H1 (cell line): Measurements from ENCODE around the gene DDX41. TPM values are rescaled to one million over a fixed set of nuclear protein-coding genes. Genes with fewer than 3 reads are reported as not detected.

Experiments used
- CTCF ChIA-PET: fragments of 300-600 bp; sonication (Branson Sonifier 250); formaldehyde crosslinking; loops from one replicate; lab custom pipeline; 2021; ENCODE audit not compliant: partially characterized antibody; lab: Charles Lee
- POLR2A ChIA-PET: fragments of 300-600 bp; sonication (Branson Sonifier 250); formaldehyde crosslinking; loops from one replicate; lab custom pipeline; 2021; ENCODE audit warnings: inconsistent platforms; ENCODE audit not compliant: partially characterized antibody; lab: Charles Lee
- DNase-seq, 2 experiments: peaks; one replicate each; pipeline versions ENCODE4 v3.0.0 to v3.0.0-alpha.2; 2010 to 2022; ENCODE audit warnings: low spot score in 2 of 2, low read depth in 1 of 2, mixed read lengths in 1 of 2
- FAIRE-seq: peaks from 2 replicates; lab custom pipeline; 2011; peaks lifted over from hg19 to GRCh38; lab: Jason Lieb, UNC
- H2AFZ ChIP-seq: 2 replicates; pipeline ENCODE4 v1.8.1; 2012; ENCODE audit warnings: low read length, inconsistent platforms
- H2AK5ac ChIP-seq: 2 replicates; pipeline ENCODE4 v1.6.1; 2013; ENCODE audit warnings: low read depth, low read length
- H2BK120ac ChIP-seq: replicated peaks from 2 replicates; pipeline ENCODE3; 2013; ENCODE audit warnings: low read depth, low read length, inconsistent platforms
- H2BK12ac ChIP-seq: 2 replicates; pipeline ENCODE4 v1.6.1; 2013; ENCODE audit warnings: low read depth, low read length
- H2BK15ac ChIP-seq: 2 replicates; pipeline ENCODE4 v1.6.1; 2013; ENCODE audit warnings: low read length
- H2BK20ac ChIP-seq: 2 replicates; pipeline ENCODE4 v1.6.1; 2013; ENCODE audit warnings: low read length
- H2BK5ac ChIP-seq: 2 replicates; pipeline ENCODE4 v1.6.1; 2013; ENCODE audit warnings: low read depth, low read length
- H3K14ac ChIP-seq: 2 replicates; pipeline ENCODE4 v1.6.1; 2013; ENCODE audit warnings: inconsistent platforms; ENCODE audit not compliant: insufficient read length
- H3K18ac ChIP-seq: 2 replicates; pipeline ENCODE4 v1.6.1; 2013; ENCODE audit warnings: low read length; ENCODE audit errors: extremely low read depth
- H3K23ac ChIP-seq: 2 replicates; pipeline ENCODE4 v1.6.1; 2013; ENCODE audit warnings: inconsistent platforms; ENCODE audit not compliant: insufficient read length
- H3K23me2 ChIP-seq: 2 replicates; pipeline ENCODE4 v1.6.1; 2013; ENCODE audit warnings: low read depth, low read length
- H3K27ac ChIP-seq: 2 replicates; pipeline ENCODE4 v1.6.1; 2011; ENCODE audit warnings: low read depth, low read length, inconsistent platforms
- H3K27me3 ChIP-seq, 4 experiments: replicated peaks in 1 of 4; 1 replicate in 1 of 4; 2 replicates in 3 of 4; pipeline versions ENCODE4 v1.6.1 to v1.8.1; 2011 to 2013; ENCODE audit warnings: low read length in 3 of 4, mild to moderate bottlenecking in 3 of 4, inconsistent platforms in 2 of 4, mixed read lengths in 2 of 4, moderate library complexity in 1 of 4; ENCODE audit not compliant: control insufficient read depth in 3 of 4, insufficient read depth in 3 of 4; ENCODE audit errors: extremely low read depth in 1 of 4
- H3K36me3 ChIP-seq, 4 experiments: 2 replicates each; pipeline versions ENCODE4 v1.6.1 to v1.8.1; 2011 to 2013; ENCODE audit warnings: mild to moderate bottlenecking in 4 of 4, low read length in 3 of 4, moderate library complexity in 2 of 4, control low read depth in 1 of 4, inconsistent platforms in 1 of 4; ENCODE audit not compliant: insufficient read depth in 4 of 4, control insufficient read depth in 2 of 4
- H3K4ac ChIP-seq: replicated peaks from 2 replicates; pipeline ENCODE3; 2013; ENCODE audit warnings: low read length, low read depth, mixed read lengths, inconsistent platforms; ENCODE audit not compliant: insufficient read length
- H3K4me1 ChIP-seq, 4 experiments: replicated peaks in 1 of 4; 1 replicate in 1 of 4; 2 replicates in 3 of 4; pipeline versions ENCODE4 v1.6.1 to v1.8.1; 2011 to 2013; ENCODE audit warnings: low read length in 3 of 4, inconsistent platforms in 2 of 4, mixed read lengths in 1 of 4; ENCODE audit not compliant: insufficient read depth in 4 of 4, control insufficient read depth in 3 of 4
- H3K4me2 ChIP-seq, 2 experiments: 2 replicates each; pipeline versions ENCODE4 v1.6.1 to v1.8.1; 2011 to 2013; ENCODE audit warnings: low read depth in 2 of 2, low read length in 2 of 2, control low read depth in 1 of 2, inconsistent platforms in 1 of 2, mild to moderate bottlenecking in 1 of 2; ENCODE audit not compliant: insufficient read depth in 1 of 2
- H3K4me3 ChIP-seq, 4 experiments: fragments of 200-600, 300-600 bp in 1 of 4; sonication (generic), shearing (Covaris generic), sonication (Bioruptor Twin) in 1 of 4; 2 replicates each; pipeline versions ENCODE4 v1.5.1 to v1.8.1; 2011 to 2016; ENCODE audit warnings: low read length in 4 of 4, low read depth in 3 of 4, control low read depth in 2 of 4, inconsistent platforms in 2 of 4, mild to moderate bottlenecking in 2 of 4, mixed read lengths in 1 of 4, moderate library complexity in 1 of 4; ENCODE audit not compliant: insufficient read depth in 2 of 4; ENCODE audit errors: extremely low read depth in 1 of 4
- H3K56ac ChIP-seq: replicated peaks from 2 replicates; pipeline ENCODE3; 2013; ENCODE audit warnings: low read depth, mild to moderate bottlenecking, mixed read lengths, low read length, inconsistent platforms; ENCODE audit not compliant: insufficient read length
- H3K79me1 ChIP-seq: 2 replicates; pipeline ENCODE4 v1.6.1; 2013; ENCODE audit warnings: low read depth, low read length, control low read depth
- H3K79me2 ChIP-seq, 2 experiments: 2 replicates each; pipeline versions ENCODE4 v1.6.1 to v1.8.1; 2012 to 2013; ENCODE audit warnings: low read length in 2 of 2, mild to moderate bottlenecking in 2 of 2, inconsistent platforms in 1 of 2; ENCODE audit not compliant: insufficient read depth in 2 of 2, control insufficient read depth in 1 of 2
- H3K9ac ChIP-seq, 4 experiments: replicated peaks in 1 of 4; 1 replicate in 1 of 4; 2 replicates in 3 of 4; pipeline versions ENCODE4 v1.6.1 to v1.8.1; 2011 to 2013; ENCODE audit warnings: low read depth in 3 of 4, low read length in 3 of 4, control low read depth in 2 of 4, mild to moderate bottlenecking in 2 of 4, moderate library complexity in 2 of 4, inconsistent platforms in 1 of 4; ENCODE audit errors: extremely low read depth in 1 of 4
- H3K9me3 ChIP-seq, 2 experiments: 2 replicates each; pipeline versions ENCODE4 v1.6.1 to v1.8.1; 2012 to 2013; ENCODE audit warnings: mild to moderate bottlenecking in 2 of 2, moderate library complexity in 2 of 2, control low read depth in 1 of 2, inconsistent platforms in 1 of 2, low read depth in 1 of 2, low read length in 1 of 2, mixed read lengths in 1 of 2; ENCODE audit not compliant: insufficient read depth in 2 of 2
- H4K20me1 ChIP-seq, 2 experiments: replicated peaks in 1 of 2; 2 replicates each; pipeline versions ENCODE3 to v1.8.1; 2011 to 2013; ENCODE audit warnings: inconsistent platforms in 2 of 2, low read length in 2 of 2, mild to moderate bottlenecking in 1 of 2; ENCODE audit not compliant: insufficient read depth in 2 of 2, control insufficient read depth in 1 of 2
- H4K5ac ChIP-seq: 2 replicates; pipeline ENCODE4 v1.6.1; 2013; ENCODE audit warnings: low read length, low read depth, mixed read lengths, inconsistent platforms; ENCODE audit not compliant: insufficient read length
- H4K8ac ChIP-seq: 2 replicates; pipeline ENCODE4 v1.8.0; 2013; ENCODE audit warnings: mild to moderate bottlenecking, moderate library complexity, low read length, inconsistent platforms; ENCODE audit not compliant: insufficient read depth; ENCODE audit errors: extremely low read depth
- H4K91ac ChIP-seq: replicated peaks from 2 replicates; pipeline ENCODE3; 2013; ENCODE audit warnings: low read length, mixed read lengths, inconsistent platforms; ENCODE audit not compliant: insufficient read length
- KDM1A ChIP-seq: fragments of 200-600, 300-600 bp; sonication (generic); IDR thresholded peaks from 2 replicates; pipeline ENCODE4 v1.7.1; 2016; ENCODE audit warnings: mild to moderate bottlenecking, low read length, borderline replicate concordance
- NANOG ChIP-seq: IDR thresholded peaks from 2 replicates; pipeline ENCODE4 v1.6.1; 2011; ENCODE audit warnings: low read length, low read depth, mild to moderate bottlenecking, inconsistent platforms; ENCODE audit not compliant: insufficient read depth, poor library complexity, severe bottlenecking
- whole genome bisulfite sequencing, 2 experiments: shearing (Covaris generic) in 1 of 2; methylation state at CpG; one replicate each; pipeline versions ENCODE4 v1.1.6 to v1.1.7; 2013 to 2015; ENCODE audit warnings: low lambda C conversion rate in 2 of 2, mixed read lengths in 2 of 2, inconsistent platforms in 1 of 2, low coverage in 1 of 2, missing lambda C conversion rate in 1 of 2; ENCODE audit not compliant: insufficient replicate concordance in 2 of 2, insufficient coverage in 1 of 2, insufficient read length in 1 of 2; ENCODE audit errors: extremely low coverage in 1 of 2, missing lambda C conversion rate in 1 of 2; 5-methylcytosine and 5-hydroxymethylcytosine counted together
- polyA plus RNA-seq, 7 experiments: library from polyadenylated mRNA; depleted of rRNA in 3 of 7; stranded (reverse) in 5 of 7; unstranded in 2 of 7; fragments of >200 nt in 5 of 7; fragments of 200-250 nt in 2 of 7; gene quantifications; 1 replicate in 5 of 7; 2 replicates in 1 of 7; 4 replicates in 1 of 7; pipeline versions ENCODE4 v1.2.1 to v1.2.3, GENCODE V29; 2011 to 2013; ENCODE audit warnings: missing spikeins in 2 of 7, mixed read lengths in 2 of 7
- total RNA-seq: library from RNA; stranded (reverse); fragmentation: NEBNext Ultra II Directional; extraction: Animal tissue kit (Norgen Biotek cat#: 25700); gene quantifications from 2 replicates; pipeline ENCODE4 v1.2.1, GENCODE V29; 2021

The DDX41 gene
- total and polyA plus RNA-seq, 2 of the 8 experiments (the other 6 are each of a cell fraction or from before 2014, with no cell fraction given) = 102 to 135 TPM

GRCh38 chr5:177476531-177477233 lies 40.1 kb downstream of the DDX41 start:
- CTCF ChIA-PET = interaction anchor here (0.9 to 10.4 kb wide), 7 partner anchors 15 to 86 kb away, joined by 3 to 162 read pairs (median 8); partner anchors contain the start of gene PDLIM7
- Histone ChIP-seq H3K27ac (no peak overlapping the region; the same call in 1 of the 2 replicates), H3K27me3 (no peaks in the 10 kb centered on the region), H4K91ac (no peak overlapping the region), H3K18ac (no peak overlapping the region), H2AK5ac (no peak overlapping the region), H4K20me1 (peaks cover 0 to 4% of the 10 kb centered on the region in 2 experiments), H2BK120ac (no peak overlapping the region), H3K56ac (no peak overlapping the region), H3K4me1 (peaks cover 6 to 23% (median 17%) of the 10 kb centered on the region in 4 experiments), H3K9ac (no peak overlapping the region), H3K9me3 (no peaks in the 10 kb centered on the region), H3K79me1 (peaks cover 2% of the 10 kb centered on the region; the same call in 1 of the 2 replicates), H3K4me3 (no peak overlapping the region), H2BK12ac (no peak overlapping the region), H3K4ac (no peak overlapping the region), H3K23ac (no peak overlapping the region), H2AFZ (no peak overlapping the region), H2BK15ac (peak overlapping the region; percentile 65; the same call in 1 of the 2 replicates), H3K36me3 (peaks cover 0 to 5% (median 0%) of the 10 kb centered on the region in 4 experiments; a peak in 3 of 8 replicates), H2BK5ac (no peak overlapping the region), H4K5ac (no peak overlapping the region), H4K8ac (no peak overlapping the region), H2BK20ac (no peak overlapping the region), H3K79me2 (peaks cover 6 to 11% of the 10 kb centered on the region in 2 experiments), H3K14ac (no peak overlapping the region), H3K23me2 (peaks cover 3% of the 10 kb centered on the region), H3K4me2 (no peak overlapping the region)
- POLR2A ChIA-PET = interaction anchor here (1.0 to 67.5 kb wide), 6 partner anchors 3 to 61 kb away, joined by 3 to 3349 read pairs (median 8); partner anchors contain the start of genes DBN1, DOK3, PDLIM7 and PRR7
- TF ChIP-seq NANOG = no peak
- peak; percentile 53; the same call in 1 of the 2 replicates for TF ChIP-seq KDM1A
- WGBS, 2 experiments = 87% methylated on average over 14 of the region's 18 CpGs; no CpG with 5 or more reads in 1 of the 2 experiments
- DNase-seq = no peak
- FAIRE-seq = no peak
